Brain microvascular endothelial cell (primary cell): ENCODE measurements around the gene HEATR5A.
A peak's percentile ranks its signal among the peaks of the same experiment; 100 is the strongest.
"Not testable (repeated sequence)": the region's sequence is repeated elsewhere in the genome, so short reads cannot be mapped to it uniquely, and the experiment has no call there.

Experiments used
- DNase-seq: peaks from one replicate; pipeline ENCODE4 v3.0.0-alpha.2; 2020
- H3K27ac ChIP-seq: fragments of 250-450 bp; sonication (Bioruptor Pico); 2 replicates; pipeline ENCODE4 v1.5.1; 2020; ENCODE audit warnings: mild to moderate bottlenecking, moderate library complexity
- H3K27me3 ChIP-seq: fragments of 250-450 bp; sonication (Bioruptor Pico); replicated peaks from 2 replicates; pipeline ENCODE4 v1.5.1; 2020; ENCODE audit warnings: mild to moderate bottlenecking
- H3K36me3 ChIP-seq: fragments of 250-450 bp; sonication (Bioruptor Pico); replicated peaks from 2 replicates; pipeline ENCODE4 v1.5.1; 2020; ENCODE audit warnings: mild to moderate bottlenecking
- H3K4me3 ChIP-seq: 2 replicates; pipeline ENCODE4 v1.5.1; 2011; ENCODE audit warnings: low read depth, mild to moderate bottlenecking, control low read depth, low read length, moderate library complexity
- in situ Hi-C: cut with HindIII; loops from 2 replicates; pipeline ENCODE4 v1.10.0; 2017; ENCODE audit warnings: low sequenced_read_pairs, low pct_ligation_motif_present
- TF ChIP-seq, protein P1 (sequence below): IDR thresholded peaks from 2 replicates; pipeline ENCODE4 v1.5.1; 2011; ENCODE audit warnings: low read depth, mild to moderate bottlenecking, moderate library complexity, low read length, control low read depth, inconsistent platforms; ENCODE audit errors: missing control alignments

The HEATR5A gene

DNA sequence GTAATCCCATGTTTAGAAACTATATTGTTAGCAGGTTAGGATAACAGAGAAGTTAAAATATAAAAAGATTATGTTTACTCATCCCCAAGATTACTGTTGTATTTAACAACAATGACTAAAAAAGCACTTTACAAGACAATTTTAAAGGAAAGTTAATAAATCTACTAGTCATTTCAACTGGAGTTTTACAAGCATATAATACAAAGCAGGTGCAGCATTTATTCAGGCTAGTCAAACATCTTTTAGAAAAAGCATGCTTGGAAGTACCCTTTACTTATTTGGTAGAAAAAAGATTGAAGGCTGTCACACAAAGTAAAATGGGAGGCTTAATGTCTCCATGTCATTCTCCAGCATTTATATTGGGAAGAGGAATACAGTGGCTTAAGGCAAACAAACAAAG is 80.6 kb downstream of the HEATR5A start:
- H3K36me3 ChIP-seq = peaks cover 26% of the 10 kb centered on the region
- TF ChIP-seq, protein P1, sequence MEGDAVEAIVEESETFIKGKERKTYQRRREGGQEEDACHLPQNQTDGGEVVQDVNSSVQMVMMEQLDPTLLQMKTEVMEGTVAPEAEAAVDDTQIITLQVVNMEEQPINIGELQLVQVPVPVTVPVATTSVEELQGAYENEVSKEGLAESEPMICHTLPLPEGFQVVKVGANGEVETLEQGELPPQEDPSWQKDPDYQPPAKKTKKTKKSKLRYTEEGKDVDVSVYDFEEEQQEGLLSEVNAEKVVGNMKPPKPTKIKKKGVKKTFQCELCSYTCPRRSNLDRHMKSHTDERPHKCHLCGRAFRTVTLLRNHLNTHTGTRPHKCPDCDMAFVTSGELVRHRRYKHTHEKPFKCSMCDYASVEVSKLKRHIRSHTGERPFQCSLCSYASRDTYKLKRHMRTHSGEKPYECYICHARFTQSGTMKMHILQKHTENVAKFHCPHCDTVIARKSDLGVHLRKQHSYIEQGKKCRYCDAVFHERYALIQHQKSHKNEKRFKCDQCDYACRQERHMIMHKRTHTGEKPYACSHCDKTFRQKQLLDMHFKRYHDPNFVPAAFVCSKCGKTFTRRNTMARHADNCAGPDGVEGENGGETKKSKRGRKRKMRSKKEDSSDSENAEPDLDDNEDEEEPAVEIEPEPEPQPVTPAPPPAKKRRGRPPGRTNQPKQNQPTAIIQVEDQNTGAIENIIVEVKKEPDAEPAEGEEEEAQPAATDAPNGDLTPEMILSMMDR = no peak

DNA sequence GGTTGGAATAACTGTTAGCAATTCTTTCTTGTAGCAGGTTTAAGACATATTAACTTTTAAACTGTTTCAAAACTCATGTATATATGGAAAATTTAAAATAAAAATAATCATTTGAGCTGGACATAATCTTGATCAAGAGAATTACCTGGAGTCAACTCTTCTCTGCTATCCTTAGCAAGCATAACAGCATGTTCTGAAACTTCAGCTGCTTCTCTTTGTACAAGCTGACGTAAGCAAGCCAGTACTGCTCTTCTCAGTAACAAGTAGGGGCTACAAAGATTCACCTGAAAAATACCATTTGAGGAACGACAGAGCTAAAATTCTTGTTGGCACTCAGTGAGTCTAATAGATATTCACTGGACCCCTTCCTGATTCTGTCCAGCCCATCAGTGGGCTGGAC is 83.0 kb downstream of the HEATR5A start:
- no peak overlapping the region for H3K27ac ChIP-seq
- H3K27me3 ChIP-seq = no peaks in the 10 kb centered on the region
- no peak for DNase-seq
- TF ChIP-seq, protein P1 = no peak
- in situ Hi-C loops = no loop called here
- H3K4me3 ChIP-seq = no peak overlapping the region
- H3K36me3 ChIP-seq = peaks cover 21% of the 10 kb centered on the region

More for the DNA sequence above, 80.6 kb downstream of the HEATR5A start:
- in situ Hi-C loops = no loop called here
- H3K27ac ChIP-seq = no peak overlapping the region
- no peak for DNase-seq
- H3K27me3 ChIP-seq = no peaks in the 10 kb centered on the region
- no peak overlapping the region for H3K4me3 ChIP-seq

DNA sequence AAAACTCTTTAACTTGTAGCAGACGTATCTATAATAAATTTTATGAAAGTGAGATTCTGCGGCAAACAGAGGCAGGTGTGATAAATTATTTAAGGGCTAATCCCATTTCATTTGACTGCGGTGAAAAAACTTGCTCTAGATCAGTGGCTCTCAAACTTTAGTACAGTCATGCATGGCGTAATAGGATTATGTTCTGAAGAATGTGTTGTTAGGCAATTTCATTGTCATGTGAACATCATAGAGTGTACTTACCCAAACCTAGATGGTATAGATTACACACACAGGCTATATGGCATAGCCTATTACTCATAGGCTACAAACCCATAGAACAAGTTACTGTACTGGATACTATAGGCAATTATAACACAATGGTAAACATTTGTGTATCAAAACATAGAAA is 83.7 kb downstream of the HEATR5A start:
- Histone ChIP-seq H3K4me3 (no peak overlapping the region), H3K36me3 (peaks cover 21% of the 10 kb centered on the region), H3K27ac (no peak overlapping the region), H3K27me3 (no peaks in the 10 kb centered on the region)
- TF ChIP-seq, protein P1 = no peak
- in situ Hi-C loops = no loop called here
- DNase-seq = peak; percentile 3

DNA sequence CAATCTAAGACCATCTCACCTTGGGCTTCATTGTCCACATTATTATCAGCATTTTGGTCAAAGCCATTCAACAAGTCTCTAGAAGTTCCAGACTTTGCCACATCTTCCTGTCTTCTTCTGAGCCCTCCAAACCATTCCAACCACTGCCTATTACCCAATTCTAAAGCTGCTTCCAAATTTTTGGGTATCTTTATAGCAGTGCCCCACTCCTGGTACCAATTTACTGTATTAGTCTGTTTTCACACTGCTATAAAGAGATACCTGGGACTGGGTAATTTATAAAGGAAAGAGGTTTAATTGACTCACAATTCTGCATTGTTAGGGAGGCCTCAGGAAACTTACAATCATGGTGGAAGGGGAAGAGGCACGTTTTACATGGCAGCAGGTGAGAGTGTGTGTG is 89.0 kb downstream of the HEATR5A start:
- in situ Hi-C loops, H3K4me3 ChIP-seq, H3K27ac ChIP-seq, DNase-seq, H3K27me3 ChIP-seq: not testable (repeated sequence)
- H3K36me3 ChIP-seq = peaks cover 29% of the 10 kb centered on the region

DNA sequence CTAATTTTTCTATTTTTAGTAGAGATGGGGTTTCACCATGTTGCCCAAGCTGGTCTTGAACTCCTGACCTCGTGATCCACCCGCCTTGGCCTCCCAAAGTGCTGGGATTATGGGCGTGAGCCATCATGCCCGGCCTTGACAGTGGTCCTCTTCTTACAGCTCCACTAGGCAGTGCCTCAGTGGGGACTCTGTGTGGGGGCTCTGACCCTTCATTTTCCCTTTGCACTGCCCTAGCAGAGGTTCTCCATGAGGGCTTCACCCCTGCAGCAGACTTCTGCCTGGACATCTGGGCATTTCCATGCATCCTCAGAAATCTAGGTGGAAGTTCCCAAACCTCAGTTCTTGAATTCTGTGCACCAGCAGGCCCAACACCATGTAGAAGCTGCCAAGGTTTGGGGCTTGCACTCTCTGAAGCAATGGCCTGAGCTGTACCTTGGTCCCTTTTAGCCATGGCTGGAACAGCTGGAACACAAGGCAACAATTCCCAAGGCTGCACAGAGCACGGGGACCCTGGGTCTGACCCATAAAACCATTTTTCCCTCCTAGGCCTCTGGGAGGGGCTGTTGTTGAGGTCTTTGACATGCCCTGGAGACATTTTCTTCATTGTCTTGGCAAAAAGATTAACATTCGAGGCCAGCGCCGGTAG is 90.4 kb downstream of the HEATR5A start:
- H3K36me3 ChIP-seq = peaks cover 29% of the 10 kb centered on the region
- in situ Hi-C loops, H3K4me3 ChIP-seq, H3K27ac ChIP-seq, H3K27me3 ChIP-seq, DNase-seq: not testable (repeated sequence)

GRCh38 chr14:31326111-31326510 is 94.2 kb downstream of the HEATR5A start:
- H3K4me3 ChIP-seq = no peak overlapping the region
- H3K36me3 ChIP-seq = peaks cover 15% of the 10 kb centered on the region
- no peak overlapping the region for H3K27ac ChIP-seq
- in situ Hi-C loops = no loop called here
- no peaks in the 10 kb centered on the region for H3K27me3 ChIP-seq
- TF ChIP-seq, protein P1 = peak; percentile 34
- DNase-seq = peak; percentile 10

- TF ChIP-seq, protein P1 = no peak
- in situ Hi-C loops = no loop called here
- Histone ChIP-seq H3K27me3 (no peaks in the 10 kb centered on the region), H3K36me3 (no peaks in the 10 kb centered on the region), H3K4me3 (no peak overlapping the region), H3K27ac (no peak overlapping the region)
- no peak for DNase-seq
Measured at GRCh38 chr14:31323419-31323818, 96.9 kb downstream of the HEATR5A start.
